HG02973 (cell line): Measurements from ENCODE around the gene TLE3.
"Not testable (repeated sequence)": the region's sequence is repeated elsewhere in the genome, so short reads cannot be mapped to it uniquely, and the experiment has no call there.

ENCODE experiments used
- ATAC-seq: cut with Tn5 transposase; IDR thresholded peaks from one replicate; pipeline ENCODE4 v1.9.1; 2021; ENCODE audit warnings: moderate library complexity; ENCODE audit not compliant: unreplicated experiment

TLE3 gene

DNA sequence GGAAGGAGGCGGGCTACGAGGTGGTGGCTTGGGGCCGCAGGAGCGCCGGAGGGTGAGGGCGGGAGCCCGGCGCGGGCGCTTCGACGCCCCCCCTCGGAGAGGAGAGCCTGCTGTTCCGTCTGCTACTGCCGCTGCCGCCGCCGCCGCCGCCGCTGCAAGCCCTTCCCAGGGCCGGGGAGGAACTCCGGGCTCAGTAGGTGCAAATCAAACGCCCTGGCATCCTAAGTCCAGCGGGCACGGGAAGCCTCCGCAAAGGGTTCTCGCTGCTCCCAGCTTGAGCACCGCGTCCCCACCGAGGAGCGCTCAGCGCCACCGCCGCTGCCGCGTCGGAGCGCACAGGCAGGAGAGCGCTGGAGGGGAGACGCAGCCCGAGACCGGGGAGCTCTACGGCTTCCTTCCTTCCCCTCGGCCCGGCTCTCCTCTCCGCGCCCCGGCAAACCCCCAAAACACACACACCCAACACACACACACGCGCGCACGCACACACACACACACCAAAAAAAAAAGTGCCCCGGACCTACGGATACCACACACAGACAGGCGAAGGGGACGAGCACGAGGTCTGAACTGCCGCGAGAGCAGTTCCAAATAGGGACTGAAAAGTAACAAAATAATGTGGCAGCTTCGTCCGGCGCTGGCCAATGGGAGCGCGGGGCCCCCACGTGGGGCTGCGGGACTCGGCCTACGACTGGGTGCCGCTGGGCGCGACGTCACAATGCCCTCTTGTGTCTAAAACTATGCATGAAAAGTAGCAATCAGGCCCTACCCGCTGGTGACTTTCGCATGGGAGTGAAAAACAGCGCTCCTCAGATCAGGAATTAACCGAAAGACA is at the start of gene TLE3:
Gene TLE3, minus strand, starts transcription at position 597 of the 832 bp plus-strand sequence. CDS start 1,119 bp downstream, outside the sequence.
- peak; percentile 45 for ATAC-seq

DNA sequence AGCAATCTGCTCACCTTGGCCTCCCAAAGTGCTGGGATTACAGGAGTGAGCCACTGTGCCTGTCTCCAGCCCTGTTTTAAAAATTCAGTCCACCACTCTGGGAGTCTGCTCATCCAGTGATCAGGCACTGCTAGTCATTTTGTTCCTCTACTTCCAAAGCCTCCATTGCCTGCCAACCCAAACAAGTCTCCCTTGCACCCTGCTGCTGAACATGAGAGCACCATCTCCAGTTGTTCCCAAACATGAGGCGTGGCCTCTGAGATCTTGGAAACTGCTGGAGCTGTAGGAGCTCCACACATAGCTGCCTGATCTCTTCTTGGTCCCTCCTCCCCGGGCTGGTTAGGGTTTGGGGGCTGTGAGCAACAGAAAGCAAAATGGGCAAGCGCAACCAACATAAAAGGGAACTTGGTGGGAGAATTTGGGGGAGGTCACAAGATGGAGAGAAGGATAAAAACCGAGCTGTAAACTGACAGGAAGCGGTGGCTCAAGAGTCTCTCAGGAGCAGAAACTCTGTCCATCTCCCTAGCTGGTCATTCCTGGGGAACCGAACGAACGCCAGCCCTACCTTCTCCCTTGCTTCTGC is 49.6 kb upstream of the TLE3 start:
- ATAC-seq, result no peak

- no peak for ATAC-seq
Measured at GRCh38 chr15:70146771-70147170, 49.1 kb upstream of the TLE3 start.

DNA sequence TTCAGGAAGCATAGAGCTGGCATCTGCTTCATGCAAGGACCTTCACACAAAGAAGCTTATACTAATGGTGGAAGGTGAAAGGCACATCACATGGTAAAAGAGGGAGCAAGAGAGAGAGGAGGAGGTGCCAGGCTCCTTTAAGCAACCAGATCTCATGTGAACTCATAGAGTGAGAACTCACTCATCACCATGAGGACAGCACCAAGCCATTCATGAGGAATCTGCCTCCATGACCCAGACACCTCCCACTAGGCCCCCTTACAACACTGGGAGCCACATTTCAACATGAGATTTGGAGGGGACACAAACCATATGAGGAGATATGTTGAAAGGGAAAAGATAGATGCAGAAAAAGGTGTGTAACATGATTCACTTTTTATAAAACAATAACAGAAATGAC is 48.4 kb upstream of the TLE3 start:
- ATAC-seq, result no peak

GRCh38 chr15:70145261-70145660 is 47.5 kb upstream of the TLE3 start:
- no peak for ATAC-seq

GRCh38 chr15:70142322-70143191 is 44.8 kb upstream of the TLE3 start:
- no peak for ATAC-seq

DNA sequence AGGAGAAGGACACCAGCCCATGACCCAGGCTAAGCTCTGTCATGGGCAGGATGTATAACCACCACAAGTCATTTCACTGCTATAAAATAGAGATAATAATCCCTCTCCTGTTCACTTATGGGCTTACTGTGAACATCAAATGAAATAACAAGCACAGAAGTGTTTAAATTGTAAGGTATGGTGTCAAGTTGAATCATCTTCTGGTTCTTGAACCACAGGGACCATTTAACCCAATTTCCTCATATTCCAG is 44.3 kb upstream of the TLE3 start:
- no peak for ATAC-seq

DNA sequence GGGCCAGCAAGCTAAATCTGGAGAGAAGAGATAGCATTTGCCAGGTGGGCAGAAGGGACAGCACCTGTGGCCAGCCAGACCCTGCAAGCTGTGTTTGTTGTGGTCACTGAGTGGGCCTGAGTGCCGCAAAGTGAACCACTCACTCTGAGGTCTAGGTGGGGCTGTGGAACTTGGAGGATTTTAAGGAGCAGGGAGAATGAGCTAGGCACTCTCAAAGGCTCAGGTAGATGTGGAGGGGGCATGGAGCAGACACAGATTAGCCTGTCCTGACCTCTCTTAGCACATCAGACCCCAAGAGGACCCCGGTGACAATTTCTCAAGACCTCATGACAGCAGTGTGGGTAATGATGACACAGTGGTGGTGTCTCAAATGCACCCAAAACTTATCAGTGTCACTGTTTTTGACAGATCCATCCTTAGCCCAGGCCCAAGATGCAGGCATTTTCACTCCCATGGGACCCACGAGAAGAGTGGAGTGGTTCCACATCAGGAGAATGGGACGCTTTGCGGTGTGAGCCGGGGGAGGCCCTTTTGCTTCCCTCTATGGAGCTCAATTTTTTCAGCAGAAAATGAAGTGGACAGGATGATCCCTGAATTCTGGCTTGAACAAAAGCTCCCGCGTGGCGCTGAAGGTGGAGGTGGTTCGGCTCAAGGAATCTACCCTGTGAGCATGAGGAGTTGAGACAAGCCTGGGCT is 43.8 kb upstream of the TLE3 start:
- no peak for ATAC-seq

DNA sequence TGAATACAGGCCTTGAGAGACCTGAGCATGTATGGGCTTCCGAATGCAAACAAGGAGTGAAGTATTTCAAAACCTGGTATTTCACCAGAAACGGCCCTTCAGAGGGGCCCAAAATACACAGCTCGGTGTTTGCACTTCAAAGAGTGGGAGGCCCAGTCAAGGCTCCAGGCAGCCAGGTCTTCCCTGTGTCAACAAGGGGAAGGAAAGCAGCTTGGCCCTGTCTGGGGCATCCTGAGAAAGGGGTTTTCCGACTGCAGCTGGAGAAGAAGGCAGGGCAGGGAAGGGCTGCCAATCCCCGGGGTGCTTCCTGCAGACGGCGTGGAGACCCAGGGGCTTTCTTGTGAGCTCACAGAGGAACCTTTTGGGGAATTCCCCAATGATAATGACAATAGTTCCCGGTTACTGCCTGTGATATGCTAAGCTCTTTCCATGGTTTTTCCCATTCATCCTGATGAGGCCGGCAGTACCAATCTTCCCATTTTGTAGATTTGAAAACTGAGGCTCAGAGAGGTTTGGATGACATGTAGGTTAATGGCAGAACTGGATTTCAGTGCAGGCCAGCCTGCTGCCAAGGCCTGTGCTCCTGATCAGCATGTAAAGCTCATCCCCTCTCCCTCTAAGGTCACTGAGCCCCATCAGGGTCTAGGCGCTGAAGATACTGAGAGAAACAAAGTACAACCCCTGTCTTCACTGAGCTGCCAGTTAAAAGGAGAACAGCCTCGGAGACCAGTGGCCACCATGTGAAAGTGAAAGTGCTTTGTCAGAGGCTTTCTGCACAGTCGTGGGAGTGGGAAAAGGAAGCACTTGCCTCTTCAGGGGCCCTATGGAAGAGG is 43.0 kb upstream of the TLE3 start:
- ATAC-seq, result no peak

DNA sequence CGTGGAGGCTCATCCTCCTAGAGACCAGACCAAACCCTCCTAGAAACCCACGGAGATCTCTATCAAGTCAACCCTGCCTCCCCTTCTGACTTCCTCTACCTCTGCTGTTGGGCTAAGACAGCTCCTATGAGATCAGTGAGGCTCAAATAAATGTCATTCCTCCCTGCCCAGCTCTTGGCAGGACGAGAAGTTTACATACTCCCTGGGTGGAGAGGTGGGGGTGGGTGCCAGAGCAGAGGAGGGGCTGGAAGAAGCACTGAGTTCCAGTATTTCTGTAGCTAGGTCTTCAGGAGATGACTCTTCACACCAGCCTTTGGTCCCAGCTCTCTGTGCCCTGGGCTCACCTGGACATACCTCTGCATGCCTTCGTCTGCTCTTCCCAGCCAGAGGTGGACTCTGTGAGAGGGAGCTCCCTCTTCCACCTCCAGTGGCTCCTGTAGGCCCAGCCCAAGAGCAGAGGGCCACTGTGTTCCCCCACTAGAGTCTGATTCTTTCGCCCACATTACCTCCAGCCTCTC is 42.4 kb upstream of the TLE3 start:
- ATAC-seq, result no peak

GRCh38 chr15:70137967-70138366 is 40.2 kb upstream of the TLE3 start:
- ATAC-seq, result no peak

- ATAC-seq, result not testable (repeated sequence)
Measured at GRCh38 chr15:70137021-70137420, 39.3 kb upstream of the TLE3 start.

- ATAC-seq, result no peak
Measured at GRCh38 chr15:70133781-70134421, 36.2 kb upstream of the TLE3 start.

DNA sequence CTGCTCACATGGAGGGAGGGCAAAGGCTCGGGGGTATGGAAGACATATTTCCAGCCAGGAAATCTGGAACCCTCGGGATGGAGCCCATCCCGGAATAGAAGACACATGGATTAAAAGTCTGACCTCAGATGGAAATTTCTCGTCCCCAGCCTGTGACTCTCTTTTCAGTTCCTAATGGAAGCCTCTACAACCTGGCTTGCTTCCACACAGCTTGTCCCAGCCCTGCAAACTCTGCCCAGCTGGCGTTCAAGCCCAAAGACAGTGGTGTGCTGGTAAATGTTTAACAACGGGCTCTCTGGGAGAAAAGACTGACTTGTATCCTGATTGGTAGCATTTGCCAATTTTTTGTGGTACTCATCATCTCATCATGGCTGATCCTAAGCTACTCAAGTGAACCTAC is 35.6 kb upstream of the TLE3 start:
- ATAC-seq, result no peak

- ATAC-seq, result no peak
Measured at GRCh38 chr15:70132571-70132970, 34.9 kb upstream of the TLE3 start.

DNA sequence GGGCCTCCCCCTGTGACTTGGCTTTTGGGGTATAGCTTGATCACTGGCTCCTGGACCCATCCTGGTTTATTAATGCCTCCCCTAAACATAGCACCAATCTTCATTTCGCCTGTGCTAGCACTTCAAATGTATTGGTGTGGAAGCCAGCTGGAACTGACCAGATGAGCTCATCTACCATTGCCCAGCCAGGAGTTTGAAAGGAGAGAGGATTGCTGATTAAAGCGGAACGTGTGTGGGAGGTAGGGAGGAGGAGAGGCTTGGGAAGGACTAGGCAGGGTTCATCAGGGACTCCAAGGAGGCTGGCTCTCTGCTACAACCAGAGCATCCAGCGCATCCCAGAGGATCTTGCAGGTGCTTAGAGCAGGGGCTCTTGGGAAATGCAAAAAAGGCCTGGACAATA is 34.4 kb upstream of the TLE3 start:
- ATAC-seq, result no peak

- ATAC-seq, result no peak
Measured at GRCh38 chr15:70128414-70129140, 30.9 kb upstream of the TLE3 start.

DNA sequence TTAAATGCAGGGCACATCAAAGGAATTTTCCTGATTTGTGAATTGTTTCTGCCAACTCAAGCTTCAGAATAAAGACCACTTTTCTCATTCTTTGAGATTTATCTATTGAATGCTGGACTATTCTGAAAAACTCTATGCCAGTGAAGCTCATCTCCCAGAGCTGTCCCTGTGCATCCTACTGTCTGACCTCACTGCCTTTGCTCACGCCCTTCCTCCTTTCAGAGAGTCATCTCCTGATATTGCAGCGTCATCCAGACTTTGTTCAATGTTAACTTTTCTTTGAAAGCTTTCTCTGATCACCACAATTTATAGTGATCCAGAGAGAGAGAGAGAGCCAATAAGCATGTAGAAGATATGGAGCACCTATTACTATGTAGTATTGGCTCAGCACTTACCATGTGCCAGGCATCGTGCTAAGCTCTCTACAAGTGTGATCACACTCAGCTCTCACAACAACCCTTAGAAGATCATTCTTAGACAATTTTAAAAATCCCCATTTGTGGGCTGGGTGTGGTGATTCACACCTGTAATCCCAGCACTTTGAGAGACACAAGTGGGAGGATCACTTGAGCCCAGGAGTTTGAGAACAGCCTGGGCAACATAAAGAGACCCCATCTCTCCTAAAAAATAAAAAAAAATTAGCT is 30.2 kb upstream of the TLE3 start:
- no peak for ATAC-seq
